ENCODE measurements around the gene EMC8.

EMC8 gene

DNA sequence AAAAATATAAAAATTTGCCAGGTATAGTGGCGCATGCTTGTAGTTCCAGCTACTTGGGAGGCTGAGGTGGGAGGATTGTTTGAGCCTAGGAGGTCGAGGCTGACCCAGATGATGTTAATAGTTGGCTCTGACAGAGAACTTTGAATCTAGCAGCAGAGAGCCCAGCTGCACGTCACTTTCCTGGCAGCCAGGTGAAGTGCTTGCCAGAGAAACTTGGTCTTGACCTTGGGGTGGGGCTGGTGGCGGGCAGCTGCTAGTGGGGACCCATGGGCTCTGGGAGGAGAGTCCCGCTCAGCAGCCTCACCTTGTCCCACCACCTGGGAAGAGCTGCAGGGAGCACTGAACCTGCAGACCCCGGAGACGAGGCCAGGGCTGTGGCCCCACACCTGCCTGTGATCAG, 45.4 kb downstream of the EMC8 start:
- WGBS (ENCODE audit: extremely low coverage, insufficient coverage, low lambda C conversion rate), result no CpG with 5 or more reads among the region's 7 CpGs
- H2BK5ac ChIP-seq (ENCODE audit: low read length), result no peak overlapping the region
- no peak overlapping the region for H2AK5ac ChIP-seq (ENCODE audit: low read length)

DNA sequence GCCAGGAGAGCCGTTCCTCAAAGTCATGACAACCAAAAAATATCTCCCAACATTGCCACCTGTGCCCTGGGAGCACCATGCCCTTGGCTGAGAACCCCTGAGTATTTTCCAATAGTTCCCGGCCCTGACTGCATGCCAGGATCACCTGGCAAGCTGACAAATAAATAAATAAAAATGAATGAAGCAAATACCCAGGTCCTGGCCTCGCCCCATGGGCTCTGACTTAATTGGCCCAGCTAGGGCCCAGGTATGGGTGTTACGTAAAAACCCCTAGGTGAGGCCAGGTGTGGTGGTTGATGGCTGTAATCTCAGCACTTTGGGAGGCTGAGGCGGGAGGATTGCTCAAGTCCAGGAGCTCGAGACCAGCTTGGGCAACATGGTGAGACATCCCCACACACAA, 45.8 kb downstream of the EMC8 start:
- H3K4me3 ChIP-seq (ENCODE audit: low read length), result no peak overlapping the region

More for the DNA sequence above, 45.4 kb downstream of the EMC8 start:
- Histone ChIP-seq H3K4me2 (ENCODE audit: low read length) (no peak overlapping the region), H3K9ac (ENCODE audit: low read length) (no peak overlapping the region), H2BK15ac (replicated peaks; ENCODE audit: low read depth) (no peak overlapping the region), H3K4ac (ENCODE audit: low read depth, low read length) (no peak overlapping the region), H3K56ac (ENCODE audit: low read length) (no peak overlapping the region), H3K36me3 (ENCODE audit: control insufficient read depth, insufficient read depth, low read length) (no peaks in the 10 kb centered on the region), H3K27me3 (ENCODE audit: insufficient read depth, low read length, poor library complexity) (no peaks in the 10 kb centered on the region), H3K23ac (ENCODE audit: low read length) (no peak overlapping the region), H4K8ac (ENCODE audit: low read depth, low read length) (no peak overlapping the region), H3K18ac (ENCODE audit: low read length) (no peak overlapping the region), H4K5ac (ENCODE audit: low read length) (no peak overlapping the region), H3K79me2 (ENCODE audit: control insufficient read depth, insufficient read depth, low read length) (no peaks in the 10 kb centered on the region), H3K79me1 (ENCODE audit: low read length) (no peaks in the 10 kb centered on the region), H3K4me1 (ENCODE audit: control insufficient read depth, low read depth, low read length) (peaks cover 7% of the 10 kb centered on the region), H2BK120ac (ENCODE audit: low read depth, low read length) (no peak overlapping the region), H3K27ac (ENCODE audit: low read depth, low read length) (no peak overlapping the region), H3K4me3 (ENCODE audit: low read length) (no peak overlapping the region)
- no peak for DNase-seq

DNA sequence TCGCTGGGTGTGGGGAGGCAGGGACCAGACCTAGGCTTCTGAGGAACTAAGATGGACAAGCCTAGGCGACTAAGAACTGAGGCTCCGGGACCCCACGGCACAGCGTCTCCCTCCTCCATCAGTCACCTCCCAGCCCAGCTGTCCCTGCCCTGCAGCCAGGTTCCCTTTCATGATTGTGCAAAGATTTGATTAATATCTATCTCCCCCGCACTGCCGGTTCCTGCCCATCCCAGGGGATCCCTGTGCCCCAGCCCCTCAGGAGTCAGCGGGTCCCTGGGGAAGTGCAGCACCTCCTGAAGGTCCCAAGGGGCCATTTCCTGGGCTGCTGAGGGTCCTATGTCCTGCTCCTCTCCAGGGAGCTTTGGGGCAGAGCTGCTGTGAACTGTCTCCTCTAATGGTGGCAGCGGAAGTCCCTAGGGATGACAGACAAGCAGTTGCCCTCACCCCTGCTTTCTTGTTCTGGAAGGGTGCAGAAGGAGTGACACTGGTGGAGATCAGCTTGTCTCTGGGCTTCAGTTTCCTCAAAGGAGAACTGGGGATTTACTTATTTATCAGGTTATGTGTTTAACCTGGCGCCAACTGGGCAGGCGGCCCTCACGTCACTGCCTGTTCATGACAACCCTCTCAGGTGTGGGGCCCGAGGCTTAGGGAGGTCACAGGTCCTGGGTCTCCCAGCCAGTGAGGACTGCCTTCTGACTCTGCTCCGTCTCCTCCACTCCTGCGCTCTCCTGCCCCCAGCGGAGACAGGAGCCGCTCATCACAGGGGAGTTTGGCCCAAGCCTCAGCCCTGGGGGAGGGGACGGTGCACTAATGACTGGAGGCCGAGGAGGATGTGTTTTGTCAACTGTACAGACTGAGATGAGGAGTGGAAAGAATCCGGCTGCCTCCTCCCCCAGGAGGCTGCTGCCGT, 46.6 kb downstream of the EMC8 start:
- no peak overlapping the region for H2BK120ac ChIP-seq (ENCODE audit: low read depth, low read length)
- no peak overlapping the region for H3K18ac ChIP-seq (ENCODE audit: low read length)
- no peak overlapping the region for H3K4me2 ChIP-seq (ENCODE audit: low read length)
- no peaks in the 10 kb centered on the region for H3K79me2 ChIP-seq (ENCODE audit: control insufficient read depth, insufficient read depth, low read length)
- H3K4me1 ChIP-seq (ENCODE audit: control insufficient read depth, low read depth, low read length), result peaks cover 7% of the 10 kb centered on the region
- H3K56ac ChIP-seq (ENCODE audit: low read length), result no peak overlapping the region
- H3K9ac ChIP-seq (ENCODE audit: low read length), result no peak overlapping the region
- no peak overlapping the region for H4K5ac ChIP-seq (ENCODE audit: low read length)
- H2BK5ac ChIP-seq (ENCODE audit: low read length), result no peak overlapping the region
- no peak overlapping the region for H3K23ac ChIP-seq (ENCODE audit: low read length)
- H2BK15ac ChIP-seq (replicated peaks; ENCODE audit: low read depth), result no peak overlapping the region
- no peak overlapping the region for H4K8ac ChIP-seq (ENCODE audit: low read depth, low read length)
- H3K27me3 ChIP-seq (ENCODE audit: insufficient read depth, low read length, poor library complexity), result no peaks in the 10 kb centered on the region
- H3K27ac ChIP-seq (ENCODE audit: low read depth, low read length), result no peak overlapping the region
- no peak overlapping the region for H2AK5ac ChIP-seq (ENCODE audit: low read length)
- H3K4ac ChIP-seq (ENCODE audit: low read depth, low read length), result no peak overlapping the region
- no peak overlapping the region for H3K4me3 ChIP-seq (ENCODE audit: low read length)
- WGBS (ENCODE audit: extremely low coverage, insufficient coverage, low lambda C conversion rate), result no CpG with 5 or more reads among the region's 21 CpGs
- H3K36me3 ChIP-seq (ENCODE audit: control insufficient read depth, insufficient read depth, low read length), result no peaks in the 10 kb centered on the region
- peak; percentile 73 for DNase-seq
- H3K79me1 ChIP-seq (ENCODE audit: low read length), result no peaks in the 10 kb centered on the region

More for the DNA sequence above, 45.8 kb downstream of the EMC8 start:
- no peaks in the 10 kb centered on the region for H3K79me2 ChIP-seq (ENCODE audit: control insufficient read depth, insufficient read depth, low read length)
- no peak overlapping the region for H3K4me2 ChIP-seq (ENCODE audit: low read length)
- H3K18ac ChIP-seq (ENCODE audit: low read length), result no peak overlapping the region
- DNase-seq, result no peak
- H3K36me3 ChIP-seq (ENCODE audit: control insufficient read depth, insufficient read depth, low read length), result no peaks in the 10 kb centered on the region
- H3K23ac ChIP-seq (ENCODE audit: low read length), result no peak overlapping the region
- WGBS (ENCODE audit: extremely low coverage, insufficient coverage, low lambda C conversion rate), result no CpG with 5 or more reads among the region's 6 CpGs
- no peak overlapping the region for H3K56ac ChIP-seq (ENCODE audit: low read length)
- no peaks in the 10 kb centered on the region for H3K27me3 ChIP-seq (ENCODE audit: insufficient read depth, low read length, poor library complexity)
- no peak overlapping the region for H2BK15ac ChIP-seq (replicated peaks; ENCODE audit: low read depth)
- no peak overlapping the region for H3K4ac ChIP-seq (ENCODE audit: low read depth, low read length)
- no peak overlapping the region for H4K8ac ChIP-seq (ENCODE audit: low read depth, low read length)
- no peak overlapping the region for H2BK120ac ChIP-seq (ENCODE audit: low read depth, low read length)
- peaks cover 7% of the 10 kb centered on the region for H3K4me1 ChIP-seq (ENCODE audit: control insufficient read depth, low read depth, low read length)
- H3K9ac ChIP-seq (ENCODE audit: low read length), result no peak overlapping the region
- H4K5ac ChIP-seq (ENCODE audit: low read length), result no peak overlapping the region
- H3K79me1 ChIP-seq (ENCODE audit: low read length), result no peaks in the 10 kb centered on the region
- no peak overlapping the region for H2BK5ac ChIP-seq (ENCODE audit: low read length)
- no peak overlapping the region for H2AK5ac ChIP-seq (ENCODE audit: low read length)
- H3K27ac ChIP-seq (ENCODE audit: low read depth, low read length), result no peak overlapping the region

DNA sequence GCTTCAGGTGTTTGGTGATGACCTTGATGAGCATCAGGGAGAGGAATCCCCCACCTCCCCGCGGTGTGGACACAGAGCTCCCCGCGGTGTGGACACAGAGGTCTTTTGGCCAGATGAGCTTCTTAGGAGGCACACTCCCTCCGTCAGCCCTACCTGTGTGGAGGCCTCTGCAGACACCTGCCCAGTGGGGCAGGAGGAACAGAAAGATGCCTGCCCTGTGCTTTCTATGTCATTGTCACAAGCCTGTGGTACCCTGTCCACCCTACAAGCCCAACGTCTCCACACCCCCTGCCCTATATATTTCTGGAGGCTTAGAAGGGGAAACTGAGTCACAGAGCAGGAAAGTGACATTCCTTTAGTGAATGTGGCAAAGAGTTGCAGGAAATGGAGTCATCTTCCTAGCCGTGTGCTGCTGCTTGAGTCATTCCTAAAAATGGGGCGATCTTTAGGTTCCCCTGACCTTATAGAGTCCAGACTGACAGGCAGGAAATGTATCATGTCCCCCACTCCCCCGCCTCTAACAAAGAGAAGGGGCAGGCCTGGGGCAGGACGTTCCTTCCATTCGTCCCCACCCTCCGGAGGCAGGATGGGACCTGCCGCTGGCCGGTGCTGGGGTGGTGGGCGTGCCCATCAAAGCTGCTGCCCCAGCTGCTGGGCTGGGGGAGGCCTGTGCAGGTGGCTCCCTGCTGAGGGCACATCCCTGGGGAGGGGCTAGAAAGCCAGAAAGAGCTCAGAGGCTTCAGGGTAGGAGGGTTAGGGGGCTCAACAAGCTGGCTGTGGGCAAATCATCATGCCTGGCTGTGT, 47.4 kb downstream of the EMC8 start:
- Histone ChIP-seq H3K79me2 (ENCODE audit: control insufficient read depth, insufficient read depth, low read length) (no peaks in the 10 kb centered on the region), H3K56ac (ENCODE audit: low read length) (peak overlapping the region; percentile 49), H2BK15ac (replicated peaks; ENCODE audit: low read depth) (no peak overlapping the region), H3K27me3 (ENCODE audit: insufficient read depth, low read length, poor library complexity) (no peaks in the 10 kb centered on the region), H2BK120ac (ENCODE audit: low read depth, low read length) (no peak overlapping the region), H3K36me3 (ENCODE audit: control insufficient read depth, insufficient read depth, low read length) (no peaks in the 10 kb centered on the region), H4K8ac (ENCODE audit: low read depth, low read length) (no peak overlapping the region), H3K4me3 (ENCODE audit: low read length) (no peak overlapping the region), H2BK5ac (ENCODE audit: low read length) (no peak overlapping the region), H3K4ac (ENCODE audit: low read depth, low read length) (no peak overlapping the region), H3K4me1 (ENCODE audit: control insufficient read depth, low read depth, low read length) (peaks cover 7% of the 10 kb centered on the region), H3K79me1 (ENCODE audit: low read length) (no peaks in the 10 kb centered on the region), H3K23ac (ENCODE audit: low read length) (peak overlapping the region; percentile 93), H4K5ac (ENCODE audit: low read length) (no peak overlapping the region), H3K9ac (ENCODE audit: low read length) (no peak overlapping the region), H3K18ac (ENCODE audit: low read length) (no peak overlapping the region), H3K27ac (ENCODE audit: low read depth, low read length) (no peak overlapping the region), H3K4me2 (ENCODE audit: low read length) (no peak overlapping the region), H2AK5ac (ENCODE audit: low read length) (no peak overlapping the region)
- WGBS (ENCODE audit: extremely low coverage, insufficient coverage, low lambda C conversion rate), result no CpG with 5 or more reads among the region's 15 CpGs
- no peak for DNase-seq

GRCh38 chr16:85750827-85751697, 48.3 kb downstream of the EMC8 start, which contains the start of gene C16orf74:
Gene C16orf74, minus strand, starts transcription at chr16:85751096. Its CDS starts 15,879 bp downstream, at chr16:85735217.
- WGBS (ENCODE audit: extremely low coverage, insufficient coverage, low lambda C conversion rate), result no CpG with 5 or more reads among the region's 96 CpGs
- Histone ChIP-seq H3K4me1 (ENCODE audit: control insufficient read depth, low read depth, low read length) (peaks cover 11% of the 10 kb centered on the region), H4K8ac (ENCODE audit: low read depth, low read length) (peak within 1 kb of the TSS; percentile 7), H2BK120ac (ENCODE audit: low read depth, low read length) (no peak within 1 kb of the TSS), H3K27ac (ENCODE audit: low read depth, low read length) (no peak within 1 kb of the TSS), H2AK5ac (ENCODE audit: low read length) (no peak within 1 kb of the TSS), H3K4ac (ENCODE audit: low read depth, low read length) (peak within 1 kb of the TSS; percentile 75), H4K5ac (ENCODE audit: low read length) (no peak within 1 kb of the TSS), H3K79me1 (ENCODE audit: low read length) (no peaks in the 10 kb centered on the region), H3K36me3 (ENCODE audit: control insufficient read depth, insufficient read depth, low read length) (no peaks in the 10 kb centered on the region), H3K18ac (ENCODE audit: low read length) (peak within 1 kb of the TSS; percentile 64), H3K9ac (ENCODE audit: low read length) (peak within 1 kb of the TSS; percentile 70), H3K27me3 (ENCODE audit: insufficient read depth, low read length, poor library complexity) (no peaks in the 10 kb centered on the region), H3K56ac (ENCODE audit: low read length) (peak within 1 kb of the TSS; percentile 80), H3K4me3 (ENCODE audit: low read length) (no peak within 1 kb of the TSS), H3K23ac (ENCODE audit: low read length) (peak within 1 kb of the TSS; percentile 93), H3K79me2 (ENCODE audit: control insufficient read depth, insufficient read depth, low read length) (no peaks in the 10 kb centered on the region), H2BK5ac (ENCODE audit: low read length) (no peak within 1 kb of the TSS), H2BK15ac (replicated peaks; ENCODE audit: low read depth) (no peak within 1 kb of the TSS), H3K4me2 (ENCODE audit: low read length) (peak within 1 kb of the TSS; percentile 39)
- no peak for DNase-seq

Measured in mesendoderm (in vitro differentiated cells).